Measurements from ENCODE around the gene PGLYRP4. TPM values are rescaled to one million over a fixed set of nuclear protein-coding genes. Genes with fewer than 3 reads are reported as not detected.
A peak's percentile ranks its signal among the peaks of the same experiment; 100 is the strongest.

Gene PGLYRP4
- total and polyA plus RNA-seq, 8 donors, result 4.3 TPM; not detected in 7

DNA sequence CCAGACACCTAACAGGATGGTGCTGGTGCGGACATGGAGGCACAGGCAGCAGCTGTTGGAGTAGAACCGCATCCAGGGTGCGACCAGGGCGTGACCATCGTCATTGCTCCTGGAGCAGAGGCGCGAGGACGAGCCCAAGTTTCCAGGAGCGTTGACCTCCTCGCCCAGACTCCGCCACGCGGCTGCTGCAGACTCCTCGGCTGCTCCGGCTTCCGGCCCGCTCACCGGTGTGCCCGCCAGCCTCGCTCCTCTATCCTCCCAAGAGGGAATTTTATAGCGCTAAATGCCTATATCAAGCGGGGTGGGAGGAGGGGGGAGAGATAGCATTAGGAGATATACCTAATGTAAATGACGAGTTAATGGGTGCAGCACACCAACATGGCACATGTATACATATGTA is 32.1 kb upstream of the PGLYRP4 start:
- peaks cover 0 to 11% (median 3%) of the 10 kb centered on the region in 3 donors for H3K27me3 ChIP-seq
- H3K4me3 ChIP-seq, result no peak overlapping the region
- no peaks in the 10 kb centered on the region for H3K4me1 ChIP-seq
- peaks cover 0 to 24% (median 18%) of the 10 kb centered on the region in 4 donors for H3K9me3 ChIP-seq
- no peak for TF ChIP-seq POLR2AphosphoS5 (IDR thresholded peaks at IDR 0.05)
- TF ChIP-seq EP300 (IDR thresholded peaks at IDR 0.05), result no peak
- no peak for TF ChIP-seq POLR2A (IDR thresholded peaks at IDR 0.05)
- TF ChIP-seq, protein P1, sequence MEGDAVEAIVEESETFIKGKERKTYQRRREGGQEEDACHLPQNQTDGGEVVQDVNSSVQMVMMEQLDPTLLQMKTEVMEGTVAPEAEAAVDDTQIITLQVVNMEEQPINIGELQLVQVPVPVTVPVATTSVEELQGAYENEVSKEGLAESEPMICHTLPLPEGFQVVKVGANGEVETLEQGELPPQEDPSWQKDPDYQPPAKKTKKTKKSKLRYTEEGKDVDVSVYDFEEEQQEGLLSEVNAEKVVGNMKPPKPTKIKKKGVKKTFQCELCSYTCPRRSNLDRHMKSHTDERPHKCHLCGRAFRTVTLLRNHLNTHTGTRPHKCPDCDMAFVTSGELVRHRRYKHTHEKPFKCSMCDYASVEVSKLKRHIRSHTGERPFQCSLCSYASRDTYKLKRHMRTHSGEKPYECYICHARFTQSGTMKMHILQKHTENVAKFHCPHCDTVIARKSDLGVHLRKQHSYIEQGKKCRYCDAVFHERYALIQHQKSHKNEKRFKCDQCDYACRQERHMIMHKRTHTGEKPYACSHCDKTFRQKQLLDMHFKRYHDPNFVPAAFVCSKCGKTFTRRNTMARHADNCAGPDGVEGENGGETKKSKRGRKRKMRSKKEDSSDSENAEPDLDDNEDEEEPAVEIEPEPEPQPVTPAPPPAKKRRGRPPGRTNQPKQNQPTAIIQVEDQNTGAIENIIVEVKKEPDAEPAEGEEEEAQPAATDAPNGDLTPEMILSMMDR (IDR thresholded peaks at IDR 0.05), result no peak
- intact Hi-C loops (cut with DNase I; ENCODE audit: low total_unique reads), result no loop called here
- no peak overlapping the region for H3K27ac ChIP-seq
- WGBS, 5 donors, result 91 to 94% (median 92%) methylated on average over 20 to 23 of the region's 23 CpGs
- no peaks in the 10 kb centered on the region for H3K36me3 ChIP-seq
- no peak for DNase-seq

GRCh38 chr1:153379591-153379990 is 30.9 kb upstream of the PGLYRP4 start:
- TF ChIP-seq, protein P1 (IDR thresholded peaks at IDR 0.05), result no peak
- TF ChIP-seq POLR2AphosphoS5 (IDR thresholded peaks at IDR 0.05) (no peak), EP300 (IDR thresholded peaks at IDR 0.05) (no peak), POLR2A (IDR thresholded peaks at IDR 0.05) (no peak)
- DNase-seq, result no peak
- 82 to 89% (median 86%) methylated on average over 10 of the region's 10 CpGs for WGBS, 5 donors

DNA sequence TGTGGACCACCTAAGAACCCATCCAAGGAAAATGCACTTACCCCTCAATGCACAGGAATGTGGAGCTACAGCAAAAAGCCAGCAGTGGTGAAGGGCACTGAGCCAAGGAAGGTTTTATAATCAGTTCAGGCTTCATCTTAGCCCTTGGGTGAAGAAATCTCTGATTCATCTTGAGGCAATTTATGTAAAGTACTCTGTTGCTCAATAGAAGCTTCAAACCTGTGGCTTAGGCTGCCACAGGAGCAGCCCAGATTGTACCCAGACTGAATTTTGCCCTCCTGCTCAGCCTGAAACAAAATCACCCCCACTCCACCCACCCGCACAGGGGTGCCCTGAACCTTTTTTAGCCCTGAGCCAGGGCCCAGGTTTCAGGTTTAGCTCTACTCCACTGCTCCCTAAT is 26.9 kb upstream of the PGLYRP4 start, which contains the start of gene S100A12:
Gene S100A12 (minus strand): TSS at position 111 of the 400 bp plus-strand sequence. CDS start 1,029 bp downstream, outside the sequence.
- WGBS, 5 donors, result 71 to 91% (median 83%) methylated on average over 1 of the region's 1 CpG
- no peaks in the 10 kb centered on the region for H3K36me3 ChIP-seq
- H3K4me1 ChIP-seq, result no peaks in the 10 kb centered on the region
- H3K27me3 ChIP-seq, result peaks cover 0 to 4% (median under 1%) of the 10 kb centered on the region in 3 donors
- peak within 1 kb of the TSS in 2 of 5 donors; percentile 43 to 46 for H3K27ac ChIP-seq
- no peak for TF ChIP-seq POLR2AphosphoS5 (IDR thresholded peaks at IDR 0.05)
- TF ChIP-seq, protein P1 (IDR thresholded peaks at IDR 0.05), result no peak
- no peak for TF ChIP-seq POLR2A (IDR thresholded peaks at IDR 0.05)
- TF ChIP-seq EP300 (IDR thresholded peaks at IDR 0.05), result no peak
- H3K4me3 ChIP-seq, result peak within 1 kb of the TSS in 1 of 4 donors; percentile 12
- intact Hi-C loops (cut with DNase I; ENCODE audit: low total_unique reads), result no loop called here
- H3K9me3 ChIP-seq, result peaks cover 0 to 5% (median 3%) of the 10 kb centered on the region in 4 donors
- DNase-seq, result no peak

More at GRCh38 chr1:153379591-153379990, 30.9 kb upstream of the PGLYRP4 start:
- Histone ChIP-seq H3K9me3 (peaks cover 0 to 24% (median 18%) of the 10 kb centered on the region in 4 donors), H3K4me3 (no peak overlapping the region), H3K27ac (no peak overlapping the region), H3K27me3 (peaks cover 0 to 9% (median 3%) of the 10 kb centered on the region in 3 donors), H3K4me1 (no peaks in the 10 kb centered on the region), H3K36me3 (no peaks in the 10 kb centered on the region)
- intact Hi-C loops (cut with DNase I; ENCODE audit: low total_unique reads), result no loop called here

DNA sequence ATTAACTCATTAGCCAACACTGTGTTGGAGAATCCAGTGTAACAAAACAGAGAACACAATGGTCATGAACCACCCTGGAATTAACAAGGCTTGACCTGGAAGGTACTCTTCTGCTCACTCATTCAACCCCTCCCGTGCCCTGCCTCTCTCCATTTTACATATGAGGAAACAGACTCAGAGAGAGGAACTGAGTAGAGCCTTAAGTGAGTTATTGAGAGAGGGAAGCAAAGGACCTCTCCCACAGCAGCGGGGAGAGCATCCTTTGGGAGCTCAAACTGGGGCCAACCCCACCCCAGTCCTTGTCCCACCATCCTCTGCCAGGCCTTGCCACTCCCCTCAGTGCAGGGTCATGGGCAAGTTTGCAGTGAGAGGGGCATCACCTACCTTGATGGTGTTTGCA is 25.4 kb upstream of the PGLYRP4 start:
- Histone ChIP-seq H3K27ac (peak overlapping the region in 2 of 5 donors; percentile 36 to 46), H3K27me3 (peaks cover 0 to 5% (median 0%) of the 10 kb centered on the region in 3 donors), H3K9me3 (no peaks in the 10 kb centered on the region), H3K36me3 (no peaks in the 10 kb centered on the region), H3K4me3 (no peak overlapping the region), H3K4me1 (no peaks in the 10 kb centered on the region)
- DNase-seq, result no peak
- TF ChIP-seq POLR2AphosphoS5 (IDR thresholded peaks at IDR 0.05) (no peak), POLR2A (IDR thresholded peaks at IDR 0.05) (no peak), EP300 (IDR thresholded peaks at IDR 0.05) (no peak)
- TF ChIP-seq, protein P1 (IDR thresholded peaks at IDR 0.05), result no peak
- 50 to 72% (median 61%) methylated on average over 2 of the region's 2 CpGs for WGBS, 5 donors
- intact Hi-C loops (cut with DNase I; ENCODE audit: low total_unique reads), result no loop called here
